Lower leg skin (tissue), 4 donors: ENCODE measurements around the gene BDKRB2. TPM values are rescaled to one million over a fixed set of nuclear protein-coding genes. Genes with fewer than 3 reads are reported as not detected.
"Not testable (repeated sequence)": the region's sequence is repeated elsewhere in the genome, so short reads cannot be mapped to it uniquely, and the experiment has no call there.

Source experiments
- DNase-seq, 2 donors: peaks; one replicate each; pipeline ENCODE4 v3.0.0-alpha.2; 2019; ENCODE audit warnings: low spot score in 2 of 2
- H3K4me3 ChIP-seq: fragments of 200-600 bp; sonication (generic); 2 replicates; pipeline ENCODE4 v1.5.1; 2017; ENCODE audit warnings: mild to moderate bottlenecking, low read depth; ENCODE audit not compliant: poor library complexity, severe bottlenecking
- CTCF ChIP-seq, 3 donors: fragments of 450-650 bp; IDR thresholded peaks; one replicate each; pipeline ENCODE4 v1.5.1; 2016; ENCODE audit warnings: antibody characterized with exemption in 3 of 3, mild to moderate bottlenecking in 3 of 3, moderate library complexity in 2 of 3
- POLR2A ChIP-seq, 2 donors: fragments of 450-650 bp; IDR thresholded peaks; one replicate each; pipeline ENCODE4 v1.6.1; 2016 to 2017; ENCODE audit warnings: antibody characterized with exemption in 2 of 2, mild to moderate bottlenecking in 1 of 2, moderate library complexity in 1 of 2
- WGBS, 2 donors: methylation state at CpG; one replicate each; pipeline ENCODE4 v1.1.5; 2018; 5-methylcytosine and 5-hydroxymethylcytosine counted together
- intact Hi-C: fragments of 100-400 bp; cut with DNase I; formaldehyde crosslinking; loops from one replicate; pipeline ENCODE4 v1.15.0; 2023; ENCODE audit warnings: low total_unique reads
- total RNA-seq, 4 donors: library from RNA; depleted of rRNA; stranded (reverse); fragments of >200 nt; gene quantifications; one replicate each; pipeline ENCODE4 v1.1.0, GENCODE V29; 2016

BDKRB2 gene
- total RNA-seq, 4 donors from 2014 or later, result 8.3 to 14.8 (median 9.4) TPM

- H3K4me3 ChIP-seq, result no peak overlapping the region
- no peak for TF ChIP-seq CTCF (IDR thresholded peaks at IDR 0.05)
- TF ChIP-seq POLR2A (IDR thresholded peaks at IDR 0.05), result no peak
- WGBS, 2 donors, result 94 to 95% methylated on average over 10 of the region's 10 CpGs
- intact Hi-C loops, result no loop called here
- no peak for DNase-seq
Observed at GRCh38 chr14:96242126-96242525, 37.5 kb downstream of the BDKRB2 start.

- intact Hi-C loops, result no loop called here
- DNase-seq, result no peak
- no peak overlapping the region for H3K4me3 ChIP-seq
- TF ChIP-seq CTCF (IDR thresholded peaks at IDR 0.05), result no peak
- 38 to 59% methylated on average over 5 of the region's 5 CpGs for WGBS, 2 donors
Observed at GRCh38 chr14:96243785-96244184, 39.1 kb downstream of the BDKRB2 start.

GRCh38 chr14:96245074-96245473, 40.4 kb downstream of the BDKRB2 start:
- WGBS, 2 donors, result 90 to 91% methylated on average over 3 of the region's 3 CpGs
- intact Hi-C loops, H3K4me3 ChIP-seq: not testable (repeated sequence)

GRCh38 chr14:96245710-96246538, 41.3 kb downstream of the BDKRB2 start:
- DNase-seq, result no peak
- TF ChIP-seq CTCF (IDR thresholded peaks at IDR 0.05) (no peak), POLR2A (IDR thresholded peaks at IDR 0.05) (no peak)
- H3K4me3 ChIP-seq, result no peak overlapping the region
- 54 to 90% methylated on average over 3 of the region's 3 CpGs for WGBS, 2 donors
- intact Hi-C loops, result no loop called here

More at GRCh38 chr14:96245074-96245473, 40.4 kb downstream of the BDKRB2 start:
- DNase-seq, result not testable (repeated sequence)

GRCh38 chr14:96246539-96246847, 41.9 kb downstream of the BDKRB2 start:
- DNase-seq, result peak in 1 of 2 donors; percentile 41
- WGBS, 2 donors, result 63 to 74% methylated on average over 1 of the region's 1 CpG
- intact Hi-C loops, result no loop called here
- no peak overlapping the region for H3K4me3 ChIP-seq
- TF ChIP-seq POLR2A (IDR thresholded peaks at IDR 0.05) (no peak), CTCF (IDR thresholded peaks at IDR 0.05) (no peak)

- TF ChIP-seq POLR2A (IDR thresholded peaks at IDR 0.05) (no peak), CTCF (IDR thresholded peaks at IDR 0.05) (no peak)
- intact Hi-C loops, result no loop called here
- DNase-seq, result no peak
- no peak overlapping the region for H3K4me3 ChIP-seq
- WGBS, 2 donors, result 87 to 91% methylated on average over 6 of the region's 6 CpGs
Observed at GRCh38 chr14:96247031-96247430, 42.4 kb downstream of the BDKRB2 start.
